Stimulated activated CD4-positive, alpha-beta T cell treated with anti-CD3 and anti-CD28 coated beads, Interleukin-12 subunit alpha, Interleukin-12 subunit beta, amount 100 ng/mL, for 4 hours (primary cell): ENCODE data around the gene TAP1.
"Not testable (repeated sequence)": the region's sequence is repeated elsewhere in the genome, so short reads cannot be mapped to it uniquely, and the experiment has no call there.

ENCODE experiments used
- DNase-seq: peaks from one replicate; pipeline ENCODE4 v3.0.0-alpha.2; 2020

The TAP1 gene

GRCh38 chr6:32838114-32838958, 15.2 kb downstream of the TAP1 start, which contains the start of gene TAP2:
Gene TAP2 (minus strand): TSS chr6:32838739. CDS start chr6:32838233, 506 bp downstream.
- DNase-seq: peak; percentile 99

- DNase-seq: no peak
Observed at GRCh38 chr6:32837651-32838113, 15.8 kb downstream of the TAP1 start.

GRCh38 chr6:32836873-32837272, 16.6 kb downstream of the TAP1 start:
- no peak for DNase-seq

GRCh38 chr6:32835167-32835893, 18.2 kb downstream of the TAP1 start:
- DNase-seq: no peak

- no peak for DNase-seq
Observed at GRCh38 chr6:32833664-32834063, 19.8 kb downstream of the TAP1 start.

GRCh38 chr6:32832535-32832934, 21.0 kb downstream of the TAP1 start:
- no peak for DNase-seq

GRCh38 chr6:32830936-32831335, 22.6 kb downstream of the TAP1 start:
- DNase-seq: no peak

GRCh38 chr6:32830017-32830416, 23.5 kb downstream of the TAP1 start:
- DNase-seq: no peak

- no peak for DNase-seq
Observed at GRCh38 chr6:32829495-32829894, 24.0 kb downstream of the TAP1 start.

GRCh38 chr6:32827025-32827424, 26.5 kb downstream of the TAP1 start:
- DNase-seq: no peak

GRCh38 chr6:32825966-32826365, 27.5 kb downstream of the TAP1 start:
- DNase-seq: no peak

- no peak for DNase-seq
Observed at GRCh38 chr6:32819729-32820128, 33.8 kb downstream of the TAP1 start.

- DNase-seq: no peak
Observed at GRCh38 chr6:32818867-32819266, 34.6 kb downstream of the TAP1 start.

- no peak for DNase-seq
Observed at GRCh38 chr6:32816746-32817204, 36.7 kb downstream of the TAP1 start, which contains the start of gene HLA-DOB. Gene HLA-DOB (minus strand): TSS chr6:32817002. CDS start chr6:32816951, 51 bp downstream.

- DNase-seq: no peak
Observed at GRCh38 chr6:32815996-32816395, 37.5 kb downstream of the TAP1 start.

- no peak for DNase-seq
Observed at GRCh38 chr6:32815115-32815514, 38.4 kb downstream of the TAP1 start.

- no peak for DNase-seq
Observed at GRCh38 chr6:32814145-32814544, 39.4 kb downstream of the TAP1 start.

GRCh38 chr6:32809171-32809570, 44.3 kb downstream of the TAP1 start:
- no peak for DNase-seq

GRCh38 chr6:32807020-32807580, 46.4 kb downstream of the TAP1 start:
- no peak for DNase-seq

- not testable (repeated sequence) for DNase-seq
Observed at GRCh38 chr6:32805404-32805803, 48.1 kb downstream of the TAP1 start.

- no peak for DNase-seq
Observed at GRCh38 chr6:32803416-32803815, 50.1 kb downstream of the TAP1 start.

GRCh38 chr6:32799740-32800139, 53.8 kb downstream of the TAP1 start:
- no peak for DNase-seq

GRCh38 chr6:32799168-32799567, 54.3 kb downstream of the TAP1 start:
- DNase-seq: no peak
